Stomach (tissue), 4 donors: ENCODE measurements around the gene PTGES.

Source experiments
- POLR2A ChIP-seq, 4 donors: fragments of 450-650 bp; IDR thresholded peaks; one replicate each; pipeline ENCODE4 v1.6.1; 2016; ENCODE audit warnings: antibody characterized with exemption in 4 of 4, control low read depth in 2 of 4, mild to moderate bottlenecking in 1 of 4, moderate library complexity in 1 of 4
- POLR2AphosphoS5 ChIP-seq, 3 donors: sonication (generic); formaldehyde crosslinking; IDR thresholded peaks; one replicate each; pipeline ENCODE4 v1.6.1; 2016; ENCODE audit warnings: antibody characterized with exemption in 3 of 3
- TF ChIP-seq, protein P1 (sequence below), 7 experiments: fragments of 450-650 bp in 4 of 7; fragments of 200-600 bp in 3 of 7; sonication (generic) in 3 of 7; IDR thresholded peaks; one replicate each; pipeline ENCODE4 v1.5.1; 2016 to 2019; ENCODE audit warnings: antibody characterized with exemption in 7 of 7, control low read depth in 2 of 7, mild to moderate bottlenecking in 1 of 7

DNA sequence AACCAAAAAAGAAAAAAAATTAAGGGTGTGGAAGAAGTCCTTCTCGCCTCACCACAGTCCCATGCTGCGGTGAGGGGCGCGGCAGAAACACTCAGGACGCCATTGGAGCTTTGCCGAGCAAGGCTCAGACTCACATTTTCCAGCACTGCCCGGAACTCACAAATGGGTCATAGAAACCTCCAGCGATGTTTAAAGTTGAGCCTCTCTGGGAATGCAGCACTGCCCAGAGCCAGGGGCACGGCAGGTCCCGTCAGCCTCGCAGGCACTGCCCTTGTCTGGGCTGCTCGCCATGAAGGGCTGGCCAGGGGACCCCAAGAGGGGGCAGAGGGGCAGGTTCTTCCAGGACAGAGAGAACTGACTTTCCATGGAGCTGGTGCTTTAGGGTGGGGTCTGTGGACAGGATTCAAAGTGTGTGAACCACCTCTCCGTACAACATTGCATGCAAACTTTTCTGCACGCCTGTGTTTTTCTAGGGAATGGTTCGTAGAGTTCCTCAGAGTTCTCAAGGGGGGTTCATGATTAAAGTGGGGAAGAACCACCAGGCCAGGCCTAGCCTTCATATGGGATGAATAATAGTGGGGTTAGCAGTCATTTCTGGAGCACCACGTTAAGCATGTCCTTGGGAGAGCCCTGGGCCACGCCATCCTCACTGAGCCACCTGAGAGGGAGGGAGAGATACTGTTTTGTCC is 49.0 kb downstream of the PTGES start:
- TF ChIP-seq, protein P1, sequence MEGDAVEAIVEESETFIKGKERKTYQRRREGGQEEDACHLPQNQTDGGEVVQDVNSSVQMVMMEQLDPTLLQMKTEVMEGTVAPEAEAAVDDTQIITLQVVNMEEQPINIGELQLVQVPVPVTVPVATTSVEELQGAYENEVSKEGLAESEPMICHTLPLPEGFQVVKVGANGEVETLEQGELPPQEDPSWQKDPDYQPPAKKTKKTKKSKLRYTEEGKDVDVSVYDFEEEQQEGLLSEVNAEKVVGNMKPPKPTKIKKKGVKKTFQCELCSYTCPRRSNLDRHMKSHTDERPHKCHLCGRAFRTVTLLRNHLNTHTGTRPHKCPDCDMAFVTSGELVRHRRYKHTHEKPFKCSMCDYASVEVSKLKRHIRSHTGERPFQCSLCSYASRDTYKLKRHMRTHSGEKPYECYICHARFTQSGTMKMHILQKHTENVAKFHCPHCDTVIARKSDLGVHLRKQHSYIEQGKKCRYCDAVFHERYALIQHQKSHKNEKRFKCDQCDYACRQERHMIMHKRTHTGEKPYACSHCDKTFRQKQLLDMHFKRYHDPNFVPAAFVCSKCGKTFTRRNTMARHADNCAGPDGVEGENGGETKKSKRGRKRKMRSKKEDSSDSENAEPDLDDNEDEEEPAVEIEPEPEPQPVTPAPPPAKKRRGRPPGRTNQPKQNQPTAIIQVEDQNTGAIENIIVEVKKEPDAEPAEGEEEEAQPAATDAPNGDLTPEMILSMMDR (IDR thresholded peaks at IDR 0.05), result no peak
- TF ChIP-seq POLR2AphosphoS5 (IDR thresholded peaks at IDR 0.05), result peak in 1 of 3 donors; percentile 30
- TF ChIP-seq POLR2A (IDR thresholded peaks at IDR 0.05), result no peak
